ENCODE data around the gene CCND1. TPM values are rescaled to one million over a fixed set of nuclear protein-coding genes. Genes with fewer than 3 reads are reported as not detected.

Gene CCND1
- total and polyA plus RNA-seq, 12 donors = 12.1 to 149 (median 80.7) TPM

- Histone ChIP-seq H3K4me1 (replicated peaks in 1 of 2) (no peaks in the 10 kb centered on the region), H3K27ac (no peak overlapping the region), H3K4me3 (no peak overlapping the region), H3K36me3 (replicated peaks in 1 of 2) (no peaks in the 10 kb centered on the region), H3K9me3 (replicated peaks in 1 of 3) (no peaks in the 10 kb centered on the region), H3K27me3 (no peaks in the 10 kb centered on the region)
- WGBS, 4 donors = 82 to 84% (median 83%) methylated on average over 6 of the region's 6 CpGs
- no peak for TF ChIP-seq POLR2A (IDR thresholded peaks at IDR 0.05)
- TF ChIP-seq, protein P1, sequence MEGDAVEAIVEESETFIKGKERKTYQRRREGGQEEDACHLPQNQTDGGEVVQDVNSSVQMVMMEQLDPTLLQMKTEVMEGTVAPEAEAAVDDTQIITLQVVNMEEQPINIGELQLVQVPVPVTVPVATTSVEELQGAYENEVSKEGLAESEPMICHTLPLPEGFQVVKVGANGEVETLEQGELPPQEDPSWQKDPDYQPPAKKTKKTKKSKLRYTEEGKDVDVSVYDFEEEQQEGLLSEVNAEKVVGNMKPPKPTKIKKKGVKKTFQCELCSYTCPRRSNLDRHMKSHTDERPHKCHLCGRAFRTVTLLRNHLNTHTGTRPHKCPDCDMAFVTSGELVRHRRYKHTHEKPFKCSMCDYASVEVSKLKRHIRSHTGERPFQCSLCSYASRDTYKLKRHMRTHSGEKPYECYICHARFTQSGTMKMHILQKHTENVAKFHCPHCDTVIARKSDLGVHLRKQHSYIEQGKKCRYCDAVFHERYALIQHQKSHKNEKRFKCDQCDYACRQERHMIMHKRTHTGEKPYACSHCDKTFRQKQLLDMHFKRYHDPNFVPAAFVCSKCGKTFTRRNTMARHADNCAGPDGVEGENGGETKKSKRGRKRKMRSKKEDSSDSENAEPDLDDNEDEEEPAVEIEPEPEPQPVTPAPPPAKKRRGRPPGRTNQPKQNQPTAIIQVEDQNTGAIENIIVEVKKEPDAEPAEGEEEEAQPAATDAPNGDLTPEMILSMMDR (IDR thresholded peaks at IDR 0.05) = no peak
- no peak for DNase-seq
- intact Hi-C loops (cut with DNase I) = no loop called here
Observed at GRCh38 chr11:69600001-69600400, 41.0 kb upstream of the CCND1 start.

- WGBS, 4 donors = 84 to 92% (median 88%) methylated on average over 10 to 12 of the region's 12 CpGs
- no peaks in the 10 kb centered on the region for H3K4me1 ChIP-seq (replicated peaks in 1 of 2)
- peak in 1 of 7 donors; percentile 5 for DNase-seq
- H3K4me3 ChIP-seq = no peak overlapping the region
- H3K27ac ChIP-seq = no peak overlapping the region
- H3K9me3 ChIP-seq (replicated peaks in 1 of 3) = no peaks in the 10 kb centered on the region
- no peak for TF ChIP-seq POLR2A (IDR thresholded peaks at IDR 0.05)
- TF ChIP-seq, protein P1 (IDR thresholded peaks at IDR 0.05) = no peak
- no peaks in the 10 kb centered on the region for H3K27me3 ChIP-seq
- intact Hi-C loops (cut with DNase I) = no loop called here
- no peaks in the 10 kb centered on the region for H3K36me3 ChIP-seq (replicated peaks in 1 of 2)
Observed at GRCh38 chr11:69601011-69601975, 39.7 kb upstream of the CCND1 start.

GRCh38 chr11:69603111-69603836 lies 37.7 kb upstream of the CCND1 start:
- no peaks in the 10 kb centered on the region for H3K27me3 ChIP-seq
- TF ChIP-seq, protein P1 (IDR thresholded peaks at IDR 0.05) = no peak
- no peak for TF ChIP-seq POLR2A (IDR thresholded peaks at IDR 0.05)
- no peak overlapping the region for H3K4me3 ChIP-seq
- no peak for DNase-seq
- no peak overlapping the region for H3K27ac ChIP-seq
- no peaks in the 10 kb centered on the region for H3K9me3 ChIP-seq (replicated peaks in 1 of 3)
- no peaks in the 10 kb centered on the region for H3K36me3 ChIP-seq (replicated peaks in 1 of 2)
- intact Hi-C loops (cut with DNase I) = no loop called here
- H3K4me1 ChIP-seq (replicated peaks in 1 of 2) = no peaks in the 10 kb centered on the region
- whole genome bisulfite sequencing, 4 donors = 40 to 56% (median 50%) methylated on average over 16 of the region's 16 CpGs

- H3K9me3 ChIP-seq (replicated peaks in 1 of 3) = no peaks in the 10 kb centered on the region
- intact Hi-C loops (cut with DNase I) = no loop called here
- TF ChIP-seq POLR2A (IDR thresholded peaks at IDR 0.05) = no peak
- TF ChIP-seq, protein P1 (IDR thresholded peaks at IDR 0.05) = no peak
- no peak for DNase-seq
- H3K27me3 ChIP-seq = no peaks in the 10 kb centered on the region
- no peaks in the 10 kb centered on the region for H3K36me3 ChIP-seq (replicated peaks in 1 of 2)
- no peak overlapping the region for H3K27ac ChIP-seq
- H3K4me1 ChIP-seq (replicated peaks in 1 of 2) = no peaks in the 10 kb centered on the region
- WGBS, 4 donors = 66 to 79% (median 68%) methylated on average over 7 of the region's 7 CpGs
- no peak overlapping the region for H3K4me3 ChIP-seq
Observed at GRCh38 chr11:69604055-69604454, 36.9 kb upstream of the CCND1 start.
